IPS DF 4.7 (cell line): Measurements from ENCODE around the gene RAB18.
A peak's percentile ranks its signal among the peaks of the same experiment; 100 is the strongest.
"Not testable (repeated sequence)": the region's sequence is repeated elsewhere in the genome, so short reads cannot be mapped to it uniquely, and the experiment has no call there.

Experiments used
- DNase-seq: peaks from one replicate; pipeline ENCODE4 v3.0.0-alpha.2; 2013; ENCODE audit warnings: low spot score; ENCODE audit errors: extremely low read depth

Gene RAB18

GRCh38 chr10:27504808-27505460 lies 830 bp downstream of the RAB18 start:
- no peak for DNase-seq

DNA sequence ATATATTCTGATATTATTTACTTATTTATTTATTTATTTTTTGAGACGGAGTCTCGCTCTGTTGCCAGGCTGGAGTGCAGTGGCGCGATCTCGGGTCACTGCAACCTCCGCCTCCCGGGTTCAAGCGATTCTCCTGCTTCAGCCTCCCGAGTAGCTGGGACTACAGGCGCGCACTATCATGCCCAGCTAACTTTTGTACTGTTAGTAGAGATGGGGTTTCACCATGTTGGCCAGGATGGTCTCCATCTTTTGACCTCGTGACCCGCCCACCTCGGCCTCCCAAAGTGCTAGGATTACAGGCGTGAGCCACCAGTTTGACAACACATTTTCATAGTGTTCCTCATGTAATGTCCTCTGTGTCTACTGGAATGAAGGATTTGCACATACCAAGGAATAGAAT lies 1.4 kb downstream of the RAB18 start:
- DNase-seq, result not testable (repeated sequence)

GRCh38 chr10:27506280-27506679 lies 2.2 kb downstream of the RAB18 start:
- no peak for DNase-seq

- DNase-seq, result no peak
Measured at GRCh38 chr10:27512548-27512947, 8.4 kb downstream of the RAB18 start.

- no peak for DNase-seq
Measured at GRCh38 chr10:27513451-27514191, 9.5 kb downstream of the RAB18 start.

GRCh38 chr10:27514243-27514642 lies 10.1 kb downstream of the RAB18 start:
- no peak for DNase-seq

DNA sequence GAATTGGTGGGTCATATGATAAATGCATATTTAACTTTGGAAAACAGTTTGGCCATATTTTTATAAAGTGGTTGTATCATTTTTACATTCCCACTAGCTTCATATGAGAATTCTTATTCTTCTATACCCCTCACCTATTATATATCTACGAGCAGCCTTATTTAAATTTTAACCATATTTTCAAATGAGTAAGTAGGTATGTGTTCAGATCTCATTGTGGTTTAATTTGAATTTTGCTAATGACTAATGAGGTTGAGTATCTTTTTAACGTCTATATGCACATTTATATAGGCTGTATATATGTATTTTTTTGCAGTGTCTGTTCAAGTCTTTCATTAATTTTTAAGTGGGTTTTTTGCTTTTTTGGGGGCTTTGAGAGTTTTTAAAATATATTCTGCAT lies 14.2 kb downstream of the RAB18 start:
- DNase-seq, result no peak

GRCh38 chr10:27525819-27526218 lies 21.7 kb downstream of the RAB18 start:
- DNase-seq, result no peak

GRCh38 chr10:27526242-27526641 lies 22.1 kb downstream of the RAB18 start:
- DNase-seq, result no peak

- DNase-seq, result no peak
Measured at GRCh38 chr10:27527666-27528295, 23.7 kb downstream of the RAB18 start.

DNA sequence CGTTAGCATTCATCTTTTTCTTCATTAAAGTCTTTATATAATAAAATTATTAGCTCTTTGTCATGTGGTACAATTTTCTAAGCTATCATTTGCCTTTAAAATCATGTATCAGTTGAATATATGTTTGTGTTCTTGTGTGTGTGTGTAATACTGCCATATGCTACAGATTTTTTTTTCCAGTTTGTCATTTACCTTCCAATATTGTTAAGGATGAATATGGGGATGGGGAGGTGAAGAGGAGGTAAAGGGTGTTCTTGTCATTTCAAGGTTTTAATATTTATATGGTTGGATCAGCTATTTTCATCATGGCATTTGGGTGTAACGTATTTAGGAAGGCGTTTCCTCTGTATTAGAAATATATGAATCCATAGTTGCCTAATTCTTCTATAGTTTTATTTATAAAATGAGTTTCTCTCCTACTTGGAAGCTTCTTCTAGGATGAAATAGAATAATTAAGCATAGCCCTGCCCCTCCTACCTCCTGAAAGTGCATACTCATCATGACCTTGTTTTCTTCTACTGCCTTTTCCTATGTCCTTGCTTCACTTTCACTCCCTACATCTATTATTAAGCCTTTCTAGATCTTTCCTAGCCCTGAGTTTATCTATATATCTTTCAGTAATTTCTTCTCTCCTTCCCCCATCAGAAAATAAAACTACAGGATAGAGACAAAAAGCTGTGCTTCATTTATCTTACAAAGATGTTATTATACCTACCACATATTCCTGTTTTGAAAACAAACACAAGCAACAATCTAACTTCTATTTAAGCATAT lies 25.1 kb downstream of the RAB18 start:
- no peak for DNase-seq

GRCh38 chr10:27530477-27530876 lies 26.4 kb downstream of the RAB18 start:
- DNase-seq, result no peak

- DNase-seq, result no peak
Measured at GRCh38 chr10:27531336-27531847, 27.3 kb downstream of the RAB18 start.

- DNase-seq, result no peak
Measured at GRCh38 chr10:27534161-27534700, 30.1 kb downstream of the RAB18 start.

DNA sequence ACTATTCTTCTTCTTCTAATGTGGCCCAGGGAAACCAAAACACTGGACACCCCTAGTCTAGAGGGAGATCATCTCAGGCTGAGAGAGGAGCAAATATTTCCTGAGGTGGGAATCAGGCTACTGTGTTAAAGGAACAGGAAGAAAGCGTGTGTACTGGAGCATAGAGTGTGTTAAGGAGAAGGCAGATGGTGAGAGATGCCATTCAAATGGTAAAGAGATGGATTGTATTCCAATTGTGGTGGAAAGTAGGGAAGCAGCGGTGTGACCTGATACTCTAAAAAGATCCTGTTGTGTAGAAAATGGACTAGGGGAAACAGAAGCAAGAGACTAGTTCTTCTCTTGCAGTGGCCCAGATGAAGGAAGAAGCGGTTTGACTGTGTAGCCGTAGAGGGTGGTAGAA lies 31.2 kb downstream of the RAB18 start:
- DNase-seq, result peak; percentile 2

DNA sequence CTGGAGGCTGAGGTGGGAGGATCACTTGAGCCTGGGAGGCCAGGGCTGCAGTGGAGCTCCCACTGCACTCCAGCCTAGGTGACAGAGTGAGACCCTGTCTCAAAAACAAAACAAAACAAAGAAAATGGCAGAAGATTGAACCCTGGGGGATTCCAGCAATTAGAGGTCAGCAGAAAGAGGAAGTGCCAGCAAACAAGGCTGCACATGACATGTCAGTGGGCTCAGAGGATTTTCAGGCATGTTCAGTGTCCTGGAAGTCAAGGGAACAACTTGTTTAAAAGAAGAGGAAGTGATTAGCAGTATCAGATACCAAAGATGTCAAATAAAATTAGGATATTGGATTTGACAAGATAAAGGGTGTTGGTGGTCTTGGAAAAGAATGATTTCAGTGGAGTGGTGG lies 32.3 kb downstream of the RAB18 start:
- DNase-seq, result no peak

DNA sequence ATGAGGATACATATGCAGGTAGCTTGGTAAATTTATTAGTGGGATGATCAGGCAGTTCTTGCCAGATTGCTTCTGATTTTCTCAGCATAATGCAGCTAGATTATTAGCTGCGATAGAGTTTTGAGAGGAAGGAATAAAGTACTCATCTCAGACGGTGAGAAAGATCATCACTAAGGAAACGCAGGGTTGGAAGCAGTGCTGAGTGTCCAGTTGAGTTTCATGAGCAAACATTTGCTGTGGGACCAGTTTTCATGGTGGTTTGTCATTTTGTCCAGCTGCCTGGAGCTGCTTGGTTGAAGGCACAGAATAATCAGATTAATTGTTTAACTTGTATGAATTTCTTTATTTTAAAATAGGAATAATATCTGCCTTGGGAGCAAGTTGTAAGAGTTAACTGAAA lies 33.1 kb downstream of the RAB18 start:
- no peak for DNase-seq

DNA sequence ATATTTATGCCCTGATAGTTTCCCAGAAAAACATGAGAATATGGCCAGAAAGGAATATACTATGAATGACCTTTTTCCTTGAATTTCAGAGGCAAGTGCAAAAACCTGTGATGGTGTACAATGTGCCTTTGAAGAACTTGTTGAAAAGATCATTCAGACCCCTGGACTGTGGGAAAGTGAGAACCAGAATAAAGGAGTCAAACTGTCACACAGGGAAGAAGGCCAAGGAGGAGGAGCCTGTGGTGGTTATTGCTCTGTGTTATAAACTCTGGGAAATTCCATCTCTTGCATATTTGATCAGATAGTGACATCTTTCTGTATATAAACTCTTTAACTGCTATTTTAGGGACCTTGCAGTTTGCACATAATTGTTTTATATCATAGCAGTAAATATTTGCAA lies 33.7 kb downstream of the RAB18 start:
- no peak for DNase-seq

DNA sequence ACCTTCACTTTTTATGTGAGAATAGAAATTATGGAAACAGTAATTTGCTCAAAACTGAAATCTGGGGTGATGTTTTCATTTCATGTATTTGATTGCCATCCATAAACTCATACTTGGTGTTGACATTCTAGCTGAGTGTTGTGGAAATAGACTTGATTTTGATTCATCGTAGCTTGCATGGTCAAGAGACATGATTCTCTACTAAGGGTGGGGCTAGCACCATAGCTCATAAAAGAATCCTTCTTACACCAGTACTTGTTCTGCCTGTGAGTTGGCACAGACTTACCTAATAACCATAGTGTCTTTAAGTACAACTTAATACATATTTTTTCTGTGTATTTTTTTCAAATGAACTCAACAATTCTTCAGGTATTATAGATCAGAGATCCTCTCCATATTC lies 36.6 kb downstream of the RAB18 start:
- DNase-seq, result no peak

GRCh38 chr10:27541796-27542729 lies 38.0 kb downstream of the RAB18 start:
- no peak for DNase-seq
